ENCODE data around the gene KHNYN.

The KHNYN gene

DNA sequence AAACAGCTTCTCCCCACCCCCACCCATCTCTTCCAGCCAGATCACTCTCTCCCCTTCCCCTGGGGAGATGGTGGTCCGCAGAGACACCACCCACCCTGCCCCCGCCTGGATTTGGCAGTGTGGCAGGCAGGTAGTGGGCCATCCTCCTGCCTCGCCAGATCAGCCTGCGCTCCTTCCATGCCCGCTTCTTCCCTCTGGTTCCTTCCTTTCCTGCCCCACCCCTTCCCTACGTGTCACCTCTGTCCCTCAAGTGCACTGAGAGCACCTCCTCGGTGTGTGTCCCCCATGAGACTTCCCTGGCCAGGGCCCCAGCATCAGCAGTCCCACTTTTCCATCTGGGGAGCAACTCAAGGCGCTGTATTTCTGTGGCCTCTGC is 30.3 kb upstream of the KHNYN start (continued):
- TF ChIP-seq SALL2 (tag by site-specific recombination; IDR thresholded peaks at IDR 0.05; ENCODE audit: borderline replicate concordance): no peak
- no peak for TF ChIP-seq ZNF610 (tag by site-specific recombination; IDR thresholded peaks at IDR 0.05; ENCODE audit: borderline replicate concordance)
- TF ChIP-seq RBAK (tag by site-specific recombination; IDR thresholded peaks at IDR 0.05): no peak
- TF ChIP-seq ZNF600 (tag by site-specific recombination; IDR thresholded peaks at IDR 0.05): peak; percentile 83

DNA sequence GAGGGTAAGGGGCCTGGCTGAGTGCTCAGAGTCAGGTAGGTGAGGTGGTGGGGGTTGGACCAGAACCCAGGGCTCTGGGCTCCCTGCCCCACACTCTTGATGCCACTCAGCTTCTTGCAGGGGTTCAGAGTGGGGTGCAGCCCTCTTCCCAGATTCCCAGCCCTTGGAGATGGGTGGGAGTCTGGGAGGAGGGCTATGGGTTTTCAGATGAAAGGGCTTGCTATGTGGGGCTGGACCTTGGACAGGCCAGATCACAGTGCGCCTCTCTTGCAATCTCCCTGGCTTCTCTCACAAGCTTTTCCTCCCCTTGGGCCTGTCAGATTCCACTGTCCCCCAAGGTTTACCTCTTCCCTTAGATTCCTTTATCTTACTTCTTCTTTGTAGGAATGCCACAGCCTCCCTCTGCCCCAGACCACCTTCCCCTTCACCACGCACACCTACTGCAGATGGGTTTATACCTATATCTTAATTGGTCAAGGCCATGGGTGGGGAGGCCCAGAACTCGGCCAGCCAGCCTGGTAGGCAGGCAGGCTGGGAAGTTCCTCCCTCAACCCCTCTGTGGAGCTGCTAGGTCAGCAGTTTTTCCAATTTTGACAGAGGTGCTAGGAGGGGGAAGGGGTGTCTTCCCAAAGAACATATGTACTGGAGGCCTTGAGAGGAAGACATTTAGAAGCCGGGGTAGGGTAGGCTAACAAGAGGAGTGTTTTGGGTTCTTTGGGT is 29.6 kb upstream of the KHNYN start:
- ChIA-PET CTCF (interaction anchor here (0.9 kb wide), 1 partner anchor 9 kb away, joined by 4 read pairs; no protein-coding TSS in a partner anchor), POLR2A (interaction anchor here (1.0 to 1.3 kb wide), 2 partner anchors 9 to 34 kb away, joined by 4 to 7 read pairs; no protein-coding TSS in a partner anchor)
- Histone ChIP-seq H3K36me3 (ENCODE audit: control insufficient read depth in 2 of 2, insufficient read depth in 1 of 2, low read length in 2 of 2) (peaks cover 0 to 5% of the 10 kb centered on the region in 2 experiments; a peak in 1 of 3 replicates), H3K4me1 (ENCODE audit: control insufficient read depth, insufficient read depth, low read length) (peaks cover 18% of the 10 kb centered on the region; the same call in 1 of the 2 replicates), H3K4me3 (ENCODE audit: low read depth, low read length) (no peak overlapping the region), H3K27ac (ENCODE audit: extremely low read depth, low read depth, low read length) (peak overlapping the region; percentile 69; the same call in 1 of the 2 replicates), H3K9me3 (ENCODE audit: control insufficient read depth, insufficient read depth, low read depth, low read length) (no peaks in the 10 kb centered on the region)
- TF ChIP-seq SP2 (tag by site-specific recombination; IDR thresholded peaks at IDR 0.05) (0 out of 2 replicates have a peak, but pooled peaks have one; percentile 3), EGR2 (tag by site-specific recombination; IDR thresholded peaks at IDR 0.05; ENCODE audit: low read depth) (no peak), ZNF426 (tag by site-specific recombination; IDR thresholded peaks at IDR 0.05) (no peak), ZNF555 (tag by site-specific recombination; conservative IDR thresholded peaks at IDR 0.05) (no peak), KLF9 (tag by site-specific recombination; IDR thresholded peaks at IDR 0.05; ENCODE audit: low read depth) (no peak), ZNF544 (tag by site-specific recombination; IDR thresholded peaks at IDR 0.05) (no peak), ZNF792 (tag by site-specific recombination; IDR thresholded peaks at IDR 0.05) (no peak)
- TF ChIP-seq, protein P1, sequence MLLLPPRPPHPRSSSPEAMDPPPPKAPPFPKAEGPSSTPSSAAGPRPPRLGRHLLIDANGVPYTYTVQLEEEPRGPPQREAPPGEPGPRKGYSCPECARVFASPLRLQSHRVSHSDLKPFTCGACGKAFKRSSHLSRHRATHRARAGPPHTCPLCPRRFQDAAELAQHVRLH (tag by site-specific recombination; IDR thresholded peaks at IDR 0.05): no peak
- TF ChIP-seq, protein P2, sequence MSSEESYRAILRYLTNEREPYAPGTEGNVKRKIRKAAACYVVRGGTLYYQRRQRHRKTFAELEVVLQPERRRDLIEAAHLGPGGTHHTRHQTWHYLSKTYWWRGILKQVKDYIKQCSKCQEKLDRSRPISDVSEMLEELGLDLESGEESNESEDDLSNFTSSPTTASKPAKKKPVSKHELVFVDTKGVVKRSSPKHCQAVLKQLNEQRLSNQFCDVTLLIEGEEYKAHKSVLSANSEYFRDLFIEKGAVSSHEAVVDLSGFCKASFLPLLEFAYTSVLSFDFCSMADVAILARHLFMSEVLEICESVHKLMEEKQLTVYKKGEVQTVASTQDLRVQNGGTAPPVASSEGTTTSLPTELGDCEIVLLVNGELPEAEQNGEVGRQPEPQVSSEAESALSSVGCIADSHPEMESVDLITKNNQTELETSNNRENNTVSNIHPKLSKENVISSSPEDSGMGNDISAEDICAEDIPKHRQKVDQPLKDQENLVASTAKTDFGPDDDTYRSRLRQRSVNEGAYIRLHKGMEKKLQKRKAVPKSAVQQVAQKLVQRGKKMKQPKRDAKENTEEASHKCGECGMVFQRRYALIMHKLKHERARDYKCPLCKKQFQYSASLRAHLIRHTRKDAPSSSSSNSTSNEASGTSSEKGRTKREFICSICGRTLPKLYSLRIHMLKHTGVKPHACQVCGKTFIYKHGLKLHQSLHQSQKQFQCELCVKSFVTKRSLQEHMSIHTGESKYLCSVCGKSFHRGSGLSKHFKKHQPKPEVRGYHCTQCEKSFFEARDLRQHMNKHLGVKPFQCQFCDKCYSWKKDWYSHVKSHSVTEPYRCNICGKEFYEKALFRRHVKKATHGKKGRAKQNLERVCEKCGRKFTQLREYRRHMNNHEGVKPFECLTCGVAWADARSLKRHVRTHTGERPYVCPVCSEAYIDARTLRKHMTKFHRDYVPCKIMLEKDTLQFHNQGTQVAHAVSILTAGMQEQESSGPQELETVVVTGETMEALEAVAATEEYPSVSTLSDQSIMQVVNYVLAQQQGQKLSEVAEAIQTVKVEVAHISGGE (tag by site-specific recombination; conservative IDR thresholded peaks at IDR 0.05; ENCODE audit: low read depth): no peak

DNA sequence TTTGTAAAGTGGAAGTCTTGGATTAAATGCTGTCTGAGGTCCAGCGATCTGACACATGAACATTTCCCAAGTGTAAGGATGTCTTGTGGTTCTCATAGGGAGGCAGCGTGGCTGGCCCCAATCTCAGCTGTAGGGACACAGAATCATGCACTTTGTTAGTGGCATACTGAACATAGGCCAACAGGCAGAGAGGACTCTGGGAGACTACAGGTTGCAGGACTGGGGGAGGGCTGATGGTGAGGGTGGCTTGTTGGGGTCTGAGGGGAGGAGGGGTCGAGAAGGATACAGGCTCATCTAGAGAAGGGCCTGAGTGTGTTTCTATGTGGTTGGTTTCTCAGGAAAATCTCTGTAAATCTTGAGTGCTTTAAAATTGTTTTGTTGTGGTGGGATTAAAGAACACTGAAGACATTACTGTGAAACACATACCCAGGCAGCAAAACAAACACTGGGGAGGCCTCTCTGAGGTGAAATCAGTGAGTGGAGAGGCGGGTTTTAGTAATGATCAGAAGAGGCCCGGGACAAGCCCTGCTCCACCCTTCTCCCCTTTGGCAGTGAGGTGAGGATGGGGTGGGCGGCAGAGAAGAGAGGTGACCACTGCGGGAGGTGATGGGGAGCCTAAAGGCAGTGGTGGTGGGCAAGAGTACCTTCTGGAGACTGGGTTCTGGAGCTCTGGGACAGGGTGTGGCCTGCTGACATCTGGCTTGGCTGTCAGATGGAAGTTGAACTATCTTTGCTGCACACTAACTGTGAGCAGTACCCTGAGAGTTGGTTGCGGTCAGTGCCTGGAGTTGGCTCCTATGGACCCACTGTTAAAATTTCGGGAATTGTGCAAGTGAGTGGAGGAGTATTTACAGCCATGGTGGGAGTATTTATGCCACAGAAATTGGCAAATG is 27.7 kb upstream of the KHNYN start:
- Histone ChIP-seq H3K27ac (ENCODE audit: extremely low read depth, low read depth, low read length) (no peak overlapping the region), H3K4me1 (ENCODE audit: control insufficient read depth, insufficient read depth, low read length) (peaks cover 18% of the 10 kb centered on the region; the same call in 1 of the 2 replicates), H3K36me3 (ENCODE audit: control insufficient read depth in 2 of 2, insufficient read depth in 1 of 2, low read length in 2 of 2) (peaks cover 0 to 8% of the 10 kb centered on the region in 2 experiments; a peak in 1 of 3 replicates), H3K4me3 (ENCODE audit: low read depth, low read length) (no peak overlapping the region), H3K9me3 (ENCODE audit: control insufficient read depth, insufficient read depth, low read depth, low read length) (no peaks in the 10 kb centered on the region)
- ChIA-PET CTCF (interaction anchor here (0.7 to 2.7 kb wide), 5 partner anchors 12 to 68 kb away, joined by 3 to 9 read pairs (median 5); no protein-coding TSS in a partner anchor), POLR2A (no interaction called here)
- no peak for TF ChIP-seq ZNF146 (tag by site-specific recombination; IDR thresholded peaks at IDR 0.05)
- TF ChIP-seq ZBTB20 (tag by site-specific recombination; IDR thresholded peaks at IDR 0.05): 0 out of 2 replicates have a peak, but pooled peaks have one; percentile 23

Data from HEK293 (cell line).